Epidermal melanocyte (primary cell): ENCODE measurements around the gene COX4I2.

ENCODE experiments used
- DNase-seq: peaks from one replicate; pipeline ENCODE4 v3.0.0; 2011; ENCODE audit warnings: low spot score; ENCODE audit not compliant: insufficient read length

COX4I2 gene

GRCh38 chr20:31693987-31694661, 56.4 kb downstream of the COX4I2 start:
- DNase-seq = no peak
